Parathyroid adenoma (tissue), 2 donors: ENCODE measurements around the gene SMOC2.

ENCODE experiments used
- H2AFZ ChIP-seq: fragments of 300-600 bp; sonication (generic); one replicate; pipeline ENCODE4 v1.7.0; 2017; ENCODE audit warnings: antibody characterized with exemption, mild to moderate bottlenecking
- H3K27ac ChIP-seq: fragments of 300-600 bp; sonication (generic); one replicate; pipeline ENCODE4 v1.7.0; 2017
- H3K27me3 ChIP-seq: fragments of 300-600 bp; sonication (generic); one replicate; pipeline ENCODE4 v1.7.0; 2017; ENCODE audit warnings: low read length; ENCODE audit not compliant: control insufficient read depth, insufficient read depth
- H3K36me3 ChIP-seq: fragments of 300-600 bp; sonication (generic); one replicate; pipeline ENCODE4 v1.7.0; 2017; ENCODE audit warnings: low read length; ENCODE audit not compliant: control insufficient read depth, insufficient read depth
- H3K4me1 ChIP-seq: fragments of 300-600 bp; sonication (generic); one replicate; pipeline ENCODE4 v1.7.0; 2017; ENCODE audit warnings: control low read depth
- H3K4me2 ChIP-seq: fragments of 300-600 bp; sonication (generic); one replicate; pipeline ENCODE4 v1.7.0; 2017; ENCODE audit warnings: low read length
- H3K4me3 ChIP-seq: fragments of 300-600 bp; sonication (generic); one replicate; pipeline ENCODE4 v1.7.0; 2017; ENCODE audit warnings: low read depth, low read length
- H3K79me2 ChIP-seq: fragments of 300-600 bp; sonication (generic); one replicate; pipeline ENCODE4 v1.7.0; 2017; ENCODE audit warnings: control low read depth
- H3K9ac ChIP-seq: fragments of 300-600 bp; sonication (generic); one replicate; pipeline ENCODE4 v1.7.0; 2017; ENCODE audit warnings: mild to moderate bottlenecking
- H3K9me3 ChIP-seq: fragments of 300-600 bp; sonication (generic); one replicate; pipeline ENCODE4 v1.7.0; 2017; ENCODE audit warnings: low read length; ENCODE audit not compliant: control insufficient read depth
- CTCF ChIP-seq: fragments of 300-600 bp; sonication (generic); IDR thresholded peaks from one replicate; pipeline ENCODE4 v1.7.0; 2017; ENCODE audit warnings: antibody characterized with exemption, mild to moderate bottlenecking
- donor health status: primary hyperparathyroidism.

The SMOC2 gene

DNA sequence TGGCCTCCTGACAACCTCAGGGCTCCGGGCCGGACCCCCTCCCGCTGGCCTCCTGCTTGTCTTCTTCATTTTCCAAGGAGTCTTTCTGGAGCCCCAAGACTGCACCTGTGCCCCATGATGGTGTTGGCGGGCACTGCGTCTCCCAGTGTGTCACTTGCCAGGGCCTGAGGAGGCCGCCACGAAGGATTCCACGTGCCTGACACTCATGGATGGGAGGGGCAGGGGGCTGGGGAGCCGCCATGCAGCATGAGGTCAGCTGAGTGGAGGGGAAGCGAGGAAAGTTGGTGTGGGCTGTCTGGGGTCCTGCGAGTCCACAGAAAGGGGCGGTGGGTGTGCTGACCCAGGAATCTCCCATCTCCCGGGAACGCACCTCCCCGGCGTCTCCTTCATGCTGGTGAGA lies 165.7 kb downstream of the SMOC2 start:
- H3K79me2 ChIP-seq, result no peaks in the 10 kb centered on the region
- H3K4me1 ChIP-seq, result no peaks in the 10 kb centered on the region
- no peak overlapping the region for H3K4me3 ChIP-seq

GRCh38 chr6:168607272-168608112 lies 166.5 kb downstream of the SMOC2 start:
- no peaks in the 10 kb centered on the region for H3K4me1 ChIP-seq
- H3K4me2 ChIP-seq, result no peak overlapping the region
- no peak overlapping the region for H3K4me3 ChIP-seq
- no peaks in the 10 kb centered on the region for H3K9me3 ChIP-seq
- no peak overlapping the region for H2AFZ ChIP-seq
- H3K27ac ChIP-seq, result no peak overlapping the region
- no peak overlapping the region for H3K9ac ChIP-seq
- no peaks in the 10 kb centered on the region for H3K27me3 ChIP-seq
- H3K36me3 ChIP-seq, result no peaks in the 10 kb centered on the region
- H3K79me2 ChIP-seq, result no peaks in the 10 kb centered on the region
- TF ChIP-seq CTCF, result no peak

More for the DNA sequence above, 165.7 kb downstream of the SMOC2 start:
- no peak for TF ChIP-seq CTCF
- H3K9me3 ChIP-seq, result no peaks in the 10 kb centered on the region
- H3K9ac ChIP-seq, result no peak overlapping the region
- no peaks in the 10 kb centered on the region for H3K36me3 ChIP-seq
- no peak overlapping the region for H2AFZ ChIP-seq
- no peak overlapping the region for H3K4me2 ChIP-seq
- no peaks in the 10 kb centered on the region for H3K27me3 ChIP-seq
- H3K27ac ChIP-seq, result no peak overlapping the region

DNA sequence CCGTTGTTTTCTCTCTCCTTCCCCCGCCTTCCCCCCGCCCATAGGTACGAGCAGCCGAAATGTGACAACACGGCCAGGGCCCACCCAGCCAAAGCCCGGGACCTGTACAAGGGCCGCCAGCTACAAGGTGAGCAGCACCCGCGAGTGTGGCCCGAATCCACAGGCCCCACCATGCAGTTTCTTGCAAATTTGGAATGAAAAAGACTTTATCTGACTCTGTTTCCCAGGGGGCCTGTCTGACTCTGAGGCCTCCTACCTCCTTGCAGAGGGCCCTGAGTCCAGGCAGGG lies 167.1 kb downstream of the SMOC2 start:
- no peaks in the 10 kb centered on the region for H3K4me1 ChIP-seq
- H3K27ac ChIP-seq, result no peak overlapping the region
- no peaks in the 10 kb centered on the region for H3K27me3 ChIP-seq
- no peak overlapping the region for H3K4me2 ChIP-seq
- H2AFZ ChIP-seq, result no peak overlapping the region
- TF ChIP-seq CTCF, result no peak
- no peaks in the 10 kb centered on the region for H3K79me2 ChIP-seq
- H3K36me3 ChIP-seq, result no peaks in the 10 kb centered on the region
- H3K9ac ChIP-seq, result no peak overlapping the region
- H3K9me3 ChIP-seq, result no peaks in the 10 kb centered on the region
- H3K4me3 ChIP-seq, result no peak overlapping the region

- Histone ChIP-seq H3K36me3 (no peaks in the 10 kb centered on the region), H3K9me3 (no peaks in the 10 kb centered on the region), H3K9ac (no peak overlapping the region), H3K27ac (no peak overlapping the region), H3K79me2 (no peaks in the 10 kb centered on the region), H3K4me3 (no peak overlapping the region), H3K4me1 (no peaks in the 10 kb centered on the region), H3K4me2 (no peak overlapping the region), H3K27me3 (no peaks in the 10 kb centered on the region), H2AFZ (no peak overlapping the region)
- no peak for TF ChIP-seq CTCF
These were observed 168.2 kb downstream of the SMOC2 start for GRCh38 chr6:168609026-168609685.
